Right atrium auricular region (tissue), 2 donors: ENCODE results near the gene TMEM117. TPM values are rescaled to one million over a fixed set of nuclear protein-coding genes. Genes with fewer than 3 reads are reported as not detected.
A peak's percentile ranks its signal among the peaks of the same experiment; 100 is the strongest.
"Not testable (repeated sequence)": the region's sequence is repeated elsewhere in the genome, so short reads cannot be mapped to it uniquely, and the experiment has no call there.

Experiments used
- DNase-seq: peaks from one replicate; pipeline ENCODE4 v3.0.0-alpha.2; 2019; ENCODE audit warnings: low spot score
- H3K27ac ChIP-seq, 2 donors: fragments of 200-600 bp; sonication (generic); 1 replicate in 1 of 2; 2 replicates in 1 of 2; pipeline ENCODE4 v1.5.1; 2016 to 2019
- H3K27me3 ChIP-seq, 2 donors: fragments of 200-600 bp; sonication (generic); one replicate each; pipeline versions ENCODE4 v1.5.1 to v1.6.0; 2017 to 2019
- H3K36me3 ChIP-seq: fragments of 200-600 bp; sonication (generic); one replicate; pipeline ENCODE4 v1.5.1; 2016
- H3K4me1 ChIP-seq, 2 donors: fragments of 200-600 bp; sonication (generic); one replicate each; pipeline versions ENCODE4 v1.5.1 to v1.6.0; 2017 to 2019
- H3K4me3 ChIP-seq, 2 donors: fragments of 200-600 bp; sonication (generic); 1 replicate in 1 of 2; 2 replicates in 1 of 2; pipeline ENCODE4 v1.5.1; 2017 to 2019; ENCODE audit warnings: mild to moderate bottlenecking in 1 of 2, moderate library complexity in 1 of 2
- H3K9me3 ChIP-seq, 2 donors: fragments of 200-600 bp; sonication (generic); one replicate each; pipeline ENCODE4 v1.5.1; 2019
- total RNA-seq, 2 donors: library from RNA; depleted of rRNA; stranded (reverse); fragments of >200 nt; gene quantifications; one replicate each; pipeline ENCODE4 v1.1.0, GENCODE V29; 2016
- TF ChIP-seq, protein P1 (sequence below), 2 donors: fragments of 200-600 bp; sonication (generic); IDR thresholded peaks; one replicate each; pipeline ENCODE4 v1.5.1; 2019; ENCODE audit warnings: antibody characterized with exemption in 2 of 2

The TMEM117 gene
- total RNA-seq, 2 donors from 2014 or later: 10.8 to 24.1 TPM

DNA sequence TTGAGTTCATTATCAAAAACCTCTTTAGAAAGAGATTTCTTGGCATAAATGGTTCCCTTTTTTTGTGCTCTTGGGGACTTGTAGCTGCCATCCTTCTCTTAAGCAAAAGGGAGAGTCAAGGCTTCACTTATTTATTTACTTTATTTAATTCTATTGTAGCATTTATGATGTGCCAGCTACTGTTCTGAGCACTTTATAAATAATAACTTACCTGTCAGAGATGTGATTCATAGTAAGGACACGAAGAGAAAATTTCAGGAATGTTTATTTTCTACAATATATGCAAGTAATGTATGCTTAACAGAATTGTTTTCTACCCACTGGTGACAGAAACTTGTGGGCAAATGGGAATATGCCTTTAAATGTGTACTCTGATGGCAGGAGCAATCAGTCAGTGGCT, 33.3 kb downstream of the TMEM117 start:
- no peaks in the 10 kb centered on the region for H3K9me3 ChIP-seq
- H3K36me3 ChIP-seq: no peaks in the 10 kb centered on the region
- TF ChIP-seq, protein P1, sequence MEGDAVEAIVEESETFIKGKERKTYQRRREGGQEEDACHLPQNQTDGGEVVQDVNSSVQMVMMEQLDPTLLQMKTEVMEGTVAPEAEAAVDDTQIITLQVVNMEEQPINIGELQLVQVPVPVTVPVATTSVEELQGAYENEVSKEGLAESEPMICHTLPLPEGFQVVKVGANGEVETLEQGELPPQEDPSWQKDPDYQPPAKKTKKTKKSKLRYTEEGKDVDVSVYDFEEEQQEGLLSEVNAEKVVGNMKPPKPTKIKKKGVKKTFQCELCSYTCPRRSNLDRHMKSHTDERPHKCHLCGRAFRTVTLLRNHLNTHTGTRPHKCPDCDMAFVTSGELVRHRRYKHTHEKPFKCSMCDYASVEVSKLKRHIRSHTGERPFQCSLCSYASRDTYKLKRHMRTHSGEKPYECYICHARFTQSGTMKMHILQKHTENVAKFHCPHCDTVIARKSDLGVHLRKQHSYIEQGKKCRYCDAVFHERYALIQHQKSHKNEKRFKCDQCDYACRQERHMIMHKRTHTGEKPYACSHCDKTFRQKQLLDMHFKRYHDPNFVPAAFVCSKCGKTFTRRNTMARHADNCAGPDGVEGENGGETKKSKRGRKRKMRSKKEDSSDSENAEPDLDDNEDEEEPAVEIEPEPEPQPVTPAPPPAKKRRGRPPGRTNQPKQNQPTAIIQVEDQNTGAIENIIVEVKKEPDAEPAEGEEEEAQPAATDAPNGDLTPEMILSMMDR (IDR thresholded peaks at IDR 0.05): no peak
- no peak for DNase-seq
- H3K27ac ChIP-seq: no peak overlapping the region
- H3K4me1 ChIP-seq: no peaks in the 10 kb centered on the region
- H3K27me3 ChIP-seq: no peaks in the 10 kb centered on the region
- H3K4me3 ChIP-seq: no peak overlapping the region

DNA sequence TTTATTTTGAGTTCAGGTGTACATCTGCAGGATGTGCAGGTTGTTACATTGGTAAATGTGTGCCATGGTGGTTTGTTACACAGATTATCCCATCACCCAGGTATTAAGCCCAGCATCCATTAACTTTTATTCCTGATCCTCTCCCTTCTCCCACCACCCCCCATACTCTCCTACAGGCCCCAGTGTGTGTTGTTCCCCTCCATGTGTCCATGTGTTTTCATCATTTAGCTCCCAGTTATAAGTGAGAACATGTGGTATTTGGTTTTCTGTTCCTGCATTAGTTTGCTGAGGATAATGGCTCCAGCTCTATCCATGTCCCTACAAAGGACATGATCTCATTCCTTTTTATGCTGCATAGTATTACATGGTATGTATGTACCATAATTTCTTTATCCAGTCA, 33.9 kb downstream of the TMEM117 start:
- not testable (repeated sequence) for H3K36me3 ChIP-seq, H3K27me3 ChIP-seq, H3K4me3 ChIP-seq, H3K9me3 ChIP-seq, H3K27ac ChIP-seq, DNase-seq, H3K4me1 ChIP-seq

DNA sequence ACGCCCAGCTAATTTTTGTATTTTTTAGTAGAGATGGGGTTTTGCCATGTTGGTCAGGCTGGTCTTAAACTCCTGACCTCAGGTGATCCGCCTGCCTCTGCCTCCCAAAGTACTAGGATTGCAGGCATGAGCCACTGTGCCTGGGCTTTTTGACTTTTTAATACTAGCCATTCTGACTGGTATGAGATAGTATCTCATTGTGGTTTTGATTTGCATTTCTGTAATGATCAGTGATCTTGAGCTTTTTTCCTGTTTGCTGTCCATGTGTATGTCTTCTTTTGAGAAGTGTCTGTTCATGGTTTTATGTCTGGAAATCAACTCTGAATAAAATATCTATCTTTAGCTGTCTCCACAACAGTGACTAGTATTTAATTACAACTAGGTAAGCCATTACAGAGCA, 35.4 kb downstream of the TMEM117 start:
- not testable (repeated sequence) for H3K27me3 ChIP-seq, H3K4me1 ChIP-seq, H3K27ac ChIP-seq, H3K4me3 ChIP-seq, H3K36me3 ChIP-seq, DNase-seq, H3K9me3 ChIP-seq

DNA sequence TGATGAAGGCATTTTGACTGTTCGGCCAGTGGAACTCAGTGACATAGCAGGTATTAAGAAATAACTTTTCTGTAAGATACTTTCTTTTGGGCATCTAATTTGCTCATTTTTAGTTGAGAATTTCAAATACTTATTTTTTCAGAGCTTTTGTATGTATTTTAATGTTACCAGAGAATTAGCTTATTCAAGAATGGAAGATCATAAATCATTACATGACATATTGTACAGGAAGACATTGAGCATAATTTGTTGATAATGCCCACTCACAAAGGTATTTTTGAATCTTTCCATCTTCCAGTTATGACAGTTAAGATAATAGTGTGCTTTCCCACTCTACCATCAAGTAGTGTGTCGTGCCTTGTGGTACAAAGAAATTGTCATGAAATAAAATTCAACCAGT, 36.5 kb downstream of the TMEM117 start:
- H3K27me3 ChIP-seq: no peaks in the 10 kb centered on the region
- no peaks in the 10 kb centered on the region for H3K4me1 ChIP-seq
- H3K27ac ChIP-seq: no peak overlapping the region
- no peak overlapping the region for H3K4me3 ChIP-seq
- no peaks in the 10 kb centered on the region for H3K36me3 ChIP-seq
- TF ChIP-seq, protein P1 (IDR thresholded peaks at IDR 0.05): no peak
- no peak for DNase-seq
- no peaks in the 10 kb centered on the region for H3K9me3 ChIP-seq

DNA sequence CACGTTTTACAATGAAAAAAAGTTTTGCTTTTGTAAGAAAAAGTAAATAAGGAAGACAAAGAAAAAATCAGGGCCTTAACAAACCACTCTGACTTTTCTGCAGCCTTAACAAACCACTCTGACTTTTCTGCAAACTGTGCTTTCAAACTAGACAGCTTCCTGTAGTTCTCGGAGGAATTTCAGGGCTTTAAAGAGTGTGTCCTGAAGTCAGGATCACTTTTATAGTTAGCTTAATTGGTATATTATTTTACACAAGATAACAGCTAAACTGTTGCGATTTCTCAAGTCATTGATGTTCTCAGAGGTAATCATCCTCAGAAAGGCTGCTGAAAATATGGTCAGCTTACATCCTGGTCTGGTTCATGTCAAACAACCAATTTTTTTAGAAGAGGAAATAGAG, 42.2 kb downstream of the TMEM117 start:
- no peaks in the 10 kb centered on the region for H3K4me1 ChIP-seq
- no peak for DNase-seq
- H3K27me3 ChIP-seq: no peaks in the 10 kb centered on the region
- H3K27ac ChIP-seq: no peak overlapping the region
- no peaks in the 10 kb centered on the region for H3K9me3 ChIP-seq
- H3K36me3 ChIP-seq: no peaks in the 10 kb centered on the region
- H3K4me3 ChIP-seq: no peak overlapping the region
- TF ChIP-seq, protein P1 (IDR thresholded peaks at IDR 0.05): no peak

DNA sequence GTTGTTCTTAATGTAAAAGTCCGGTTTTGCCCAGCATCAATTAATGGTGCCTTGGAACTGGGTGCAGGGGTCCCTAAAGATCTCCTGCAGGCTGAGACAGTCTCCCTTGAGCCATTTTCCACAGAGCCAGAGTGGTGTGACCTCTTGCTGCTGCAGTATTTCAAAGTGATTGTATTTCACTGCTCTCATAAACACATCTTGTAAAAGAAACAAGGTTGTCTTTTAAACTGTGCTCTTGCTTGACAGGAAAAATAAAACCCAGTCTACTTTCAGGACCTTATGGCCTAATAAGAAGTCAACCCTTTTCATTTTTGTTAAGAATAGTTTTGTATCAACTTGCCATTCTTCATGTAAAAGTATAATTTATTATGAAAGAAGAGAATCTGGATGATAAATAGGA, 44.7 kb downstream of the TMEM117 start:
- TF ChIP-seq, protein P1 (IDR thresholded peaks at IDR 0.05): no peak

DNA sequence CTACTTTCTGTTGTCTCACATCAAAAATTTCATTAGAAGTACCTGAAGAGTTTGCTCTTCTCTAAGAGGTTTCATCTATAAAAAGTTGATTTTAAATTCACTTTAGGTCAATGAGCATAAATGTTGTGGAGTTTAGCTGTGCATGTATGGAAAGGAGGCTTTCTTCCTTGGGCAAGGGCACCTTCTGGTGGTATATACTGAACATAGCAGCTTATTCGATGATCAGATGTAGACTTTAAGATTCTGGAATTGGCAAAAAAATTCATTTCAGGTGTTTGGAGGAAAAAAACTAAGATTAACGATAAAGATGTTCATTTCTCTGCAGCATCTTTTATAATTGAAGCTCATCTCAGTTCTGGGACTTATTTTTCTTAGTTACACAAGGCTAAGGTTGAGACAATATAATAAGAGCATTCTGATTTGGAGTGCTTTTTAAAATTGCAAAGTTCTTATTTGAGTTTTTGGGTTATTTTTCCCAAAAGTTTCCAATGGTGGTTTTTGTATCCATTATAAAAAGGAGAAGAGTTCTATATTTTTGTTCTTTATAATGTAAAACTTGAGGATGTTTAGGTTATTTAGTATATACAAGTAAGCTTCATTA, 46.8 kb downstream of the TMEM117 start:
- Histone ChIP-seq H3K36me3 (no peaks in the 10 kb centered on the region), H3K4me1 (no peaks in the 10 kb centered on the region), H3K27me3 (no peaks in the 10 kb centered on the region), H3K4me3 (no peak overlapping the region), H3K9me3 (no peaks in the 10 kb centered on the region), H3K27ac (no peak overlapping the region)
- DNase-seq: no peak
- TF ChIP-seq, protein P1 (IDR thresholded peaks at IDR 0.05): peak; percentile 58 to 83

More for the DNA sequence above, 44.7 kb downstream of the TMEM117 start:
- Histone ChIP-seq H3K4me3 (no peak overlapping the region), H3K9me3 (no peaks in the 10 kb centered on the region), H3K36me3 (no peaks in the 10 kb centered on the region), H3K27me3 (no peaks in the 10 kb centered on the region), H3K27ac (no peak overlapping the region), H3K4me1 (no peaks in the 10 kb centered on the region)
- DNase-seq: no peak
